Stimulated activated CD4-positive, alpha-beta T cell treated with anti-CD3 and anti-CD28 coated beads, Interleukin-1b, Interleukin-23, amount 100 ng/mL, for 1 hour (primary cell): Measurements from ENCODE around the gene TMEM11.

Experiments used
- DNase-seq, 2 donors: peaks; one replicate each; pipeline ENCODE4 v3.0.0-alpha.2; 2020; ENCODE audit warnings: low read depth in 2 of 2

The TMEM11 gene

GRCh38 chr17:21186399-21187187 lies 27.4 kb downstream of the TMEM11 start:
- no peak for DNase-seq

GRCh38 chr17:21185061-21185460 lies 28.9 kb downstream of the TMEM11 start:
- no peak for DNase-seq

- DNase-seq = no peak
These were observed 29.4 kb downstream of the TMEM11 start for GRCh38 chr17:21184570-21184969.

DNA sequence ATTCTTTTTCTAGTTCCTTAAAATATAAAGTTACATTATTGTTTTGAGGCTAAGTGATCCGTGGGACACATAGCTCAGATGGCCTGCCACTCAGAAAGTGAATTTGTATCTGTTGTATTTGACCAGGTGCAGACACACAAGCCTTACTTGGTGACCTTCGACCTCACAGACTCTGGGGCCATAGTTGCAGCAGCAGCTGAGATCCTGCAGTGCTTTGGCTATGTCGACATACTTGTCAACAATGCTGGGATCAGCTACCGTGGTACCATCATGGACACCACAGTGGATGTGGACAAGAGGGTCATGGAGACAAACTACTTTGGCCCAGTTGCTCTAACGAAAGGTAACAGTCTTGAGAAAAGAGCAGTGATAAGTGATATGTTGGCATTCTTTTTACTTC lies 30.5 kb downstream of the TMEM11 start:
- no peak for DNase-seq

GRCh38 chr17:21177854-21178600 lies 35.9 kb downstream of the TMEM11 start:
- DNase-seq = no peak

DNA sequence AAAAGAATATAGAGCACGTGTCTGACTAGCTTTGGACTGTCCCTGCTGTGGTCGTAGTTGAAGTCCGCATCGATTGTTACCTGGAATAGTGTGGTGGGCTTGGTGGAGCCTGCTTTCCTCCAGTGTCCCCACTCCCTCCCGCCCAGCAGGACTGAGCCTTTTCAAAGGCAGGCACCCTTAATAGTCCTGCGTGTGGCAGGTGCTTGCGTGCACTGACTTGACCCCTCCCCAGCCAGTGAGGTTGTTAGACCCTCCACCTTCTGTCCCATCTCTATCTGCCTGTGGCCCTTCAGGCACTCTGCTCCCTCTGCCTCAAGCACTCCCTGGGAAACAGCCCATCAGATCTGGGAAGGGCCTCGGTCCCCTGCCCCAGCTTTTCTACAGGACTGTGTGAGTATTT lies 36.6 kb downstream of the TMEM11 start:
- no peak for DNase-seq

- no peak for DNase-seq
These were observed 37.1 kb downstream of the TMEM11 start for GRCh38 chr17:21176773-21177395.

GRCh38 chr17:21174713-21175112 lies 39.2 kb downstream of the TMEM11 start:
- DNase-seq = no peak

DNA sequence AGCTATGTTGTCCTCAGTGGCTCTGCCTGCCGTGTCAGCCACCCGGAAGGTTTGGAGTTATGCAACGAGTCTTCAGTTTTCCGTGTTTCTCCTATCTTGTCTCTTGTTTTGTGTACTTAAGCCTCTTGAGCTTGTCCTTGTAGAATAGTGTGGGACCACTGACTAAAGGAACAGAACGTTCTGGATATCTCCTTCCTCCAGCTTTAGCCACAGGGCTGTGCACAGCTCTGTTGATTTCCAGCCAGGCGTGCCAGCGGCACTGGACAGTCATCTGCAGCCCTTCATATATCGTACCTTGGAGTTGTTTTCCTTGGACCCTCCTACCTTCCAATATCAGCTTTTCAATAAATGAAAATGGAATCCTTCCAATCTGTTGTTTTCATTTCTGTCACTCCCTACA lies 39.8 kb downstream of the TMEM11 start:
- DNase-seq = no peak

GRCh38 chr17:21173543-21173942 lies 40.4 kb downstream of the TMEM11 start:
- DNase-seq = no peak

DNA sequence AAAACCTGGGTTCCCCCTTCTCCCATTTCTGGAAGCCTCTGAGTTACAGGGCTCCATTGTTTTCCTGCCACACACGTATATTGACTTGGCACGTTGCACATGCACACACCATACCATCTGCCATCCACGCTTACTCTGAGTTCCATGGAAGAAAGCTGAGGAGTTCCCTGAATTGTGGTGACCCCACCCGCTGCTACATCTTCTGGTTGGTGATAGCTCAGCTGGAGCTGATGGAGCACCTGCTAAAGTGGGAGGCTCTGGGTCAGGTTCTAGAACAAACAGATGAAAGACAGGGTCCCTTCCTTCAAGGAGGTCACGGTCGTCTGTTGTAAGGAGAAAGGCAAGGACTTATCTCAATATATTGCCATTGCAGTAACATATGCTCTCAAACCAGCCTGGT lies 41.1 kb downstream of the TMEM11 start:
- no peak for DNase-seq

GRCh38 chr17:21171970-21172510 lies 41.9 kb downstream of the TMEM11 start:
- no peak for DNase-seq

- no peak for DNase-seq
These were observed 42.5 kb downstream of the TMEM11 start for GRCh38 chr17:21171309-21171922.

GRCh38 chr17:21170809-21171208 lies 43.2 kb downstream of the TMEM11 start:
- DNase-seq = no peak

DNA sequence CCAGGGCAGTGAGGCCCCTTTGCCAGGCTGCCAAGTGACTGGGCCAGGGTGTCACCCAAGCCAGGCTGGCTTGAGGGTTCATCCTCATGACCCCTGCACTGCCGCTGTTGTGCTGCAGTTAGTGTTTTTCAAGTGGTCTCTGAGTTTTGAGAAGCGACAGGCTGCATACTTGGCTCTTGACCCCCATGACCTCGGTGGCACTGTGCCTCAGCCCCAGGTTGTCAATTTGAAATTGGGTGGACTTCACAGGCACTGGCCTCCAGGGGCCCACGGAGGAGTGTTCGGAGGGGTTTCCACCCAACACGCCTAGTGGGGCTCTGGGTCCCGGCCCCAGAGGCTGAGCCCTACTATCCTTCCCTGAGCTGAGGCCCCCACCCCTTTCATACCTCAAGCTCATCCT lies 44.5 kb downstream of the TMEM11 start:
- DNase-seq = no peak

GRCh38 chr17:21168555-21168865 lies 45.5 kb downstream of the TMEM11 start:
- DNase-seq = no peak

GRCh38 chr17:21167303-21167702 lies 46.7 kb downstream of the TMEM11 start:
- DNase-seq = no peak

- no peak for DNase-seq
These were observed 47.3 kb downstream of the TMEM11 start for GRCh38 chr17:21166595-21167210.

- DNase-seq = no peak
These were observed 47.9 kb downstream of the TMEM11 start for GRCh38 chr17:21165922-21166594.

GRCh38 chr17:21164620-21165019 lies 49.3 kb downstream of the TMEM11 start:
- DNase-seq = no peak

GRCh38 chr17:21164216-21164615 lies 49.7 kb downstream of the TMEM11 start:
- no peak for DNase-seq
